ENCODE results near the gene GAL. TPM values are rescaled to one million over a fixed set of nuclear protein-coding genes. Genes with fewer than 3 reads are reported as not detected.

The GAL gene
- total and polyA plus RNA-seq, 2 donors from 2014 or later, result 0.31 TPM; not detected in 1

GRCh38 chr11:68664906-68665305, 19.4 kb upstream of the GAL start:
- no peak overlapping the region for H3K27ac ChIP-seq (ENCODE audit: low read depth in 2 of 2, low read length in 2 of 2)
- intact Hi-C loops (cut with DNase I), result no loop called here
- FAIRE-seq (no peak), DNase-seq (peak in 1 of 5 donors; percentile 45)
- H3K4me3 ChIP-seq (ENCODE audit: low read length in 3 of 3), result no peak overlapping the region
- no peaks in the 10 kb centered on the region for H3K27me3 ChIP-seq (ENCODE audit: control insufficient read depth, insufficient read depth, low read length)
- no peak overlapping the region for H3K9ac ChIP-seq (ENCODE audit: low read length in 3 of 3)
- H3K9me3 ChIP-seq (ENCODE audit: control insufficient read depth in 2 of 3, insufficient read depth in 1 of 3, low read length in 3 of 3), result peaks cover 0 to 3% (median 0%) of the 10 kb centered on the region in 3 donors
- H3K36me3 ChIP-seq (ENCODE audit: control insufficient read depth in 2 of 3, insufficient read depth in 3 of 3, low read length in 3 of 3), result no peaks in the 10 kb centered on the region
- no peak for TF ChIP-seq CTCF (IDR thresholded peaks at IDR 0.05; ENCODE audit: borderline replicate concordance, extremely low read depth, insufficient read depth)
- no peaks in the 10 kb centered on the region for H3K4me1 ChIP-seq (ENCODE audit: control insufficient read depth in 2 of 3, insufficient read depth in 2 of 3, low read depth in 1 of 3, low read length in 3 of 3)

GRCh38 chr11:68665436-68665835, 18.9 kb upstream of the GAL start:
- DNase-seq (peak in 1 of 5 donors; percentile 52), FAIRE-seq (no peak)
- intact Hi-C loops (cut with DNase I), result no loop called here
- H3K27me3 ChIP-seq (ENCODE audit: control insufficient read depth, insufficient read depth, low read length), result no peaks in the 10 kb centered on the region
- no peak overlapping the region for H3K27ac ChIP-seq (ENCODE audit: low read depth in 2 of 2, low read length in 2 of 2)
- TF ChIP-seq CTCF (IDR thresholded peaks at IDR 0.05; ENCODE audit: borderline replicate concordance, extremely low read depth, insufficient read depth), result no peak
- H3K4me1 ChIP-seq (ENCODE audit: control insufficient read depth in 2 of 3, insufficient read depth in 2 of 3, low read depth in 1 of 3, low read length in 3 of 3), result no peaks in the 10 kb centered on the region
- peaks cover 0 to 3% (median 0%) of the 10 kb centered on the region in 3 donors for H3K9me3 ChIP-seq (ENCODE audit: control insufficient read depth in 2 of 3, insufficient read depth in 1 of 3, low read length in 3 of 3)
- no peak overlapping the region for H3K9ac ChIP-seq (ENCODE audit: low read length in 3 of 3)
- no peak overlapping the region for H3K4me3 ChIP-seq (ENCODE audit: low read length in 3 of 3)
- no peaks in the 10 kb centered on the region for H3K36me3 ChIP-seq (ENCODE audit: control insufficient read depth in 2 of 3, insufficient read depth in 3 of 3, low read length in 3 of 3)

- Histone ChIP-seq H3K9ac (ENCODE audit: low read length in 3 of 3) (no peak overlapping the region), H3K4me1 (ENCODE audit: control insufficient read depth in 2 of 3, insufficient read depth in 2 of 3, low read depth in 1 of 3, low read length in 3 of 3) (no peaks in the 10 kb centered on the region), H3K27ac (ENCODE audit: low read depth in 2 of 2, low read length in 2 of 2) (no peak overlapping the region), H3K27me3 (ENCODE audit: control insufficient read depth, insufficient read depth, low read length) (no peaks in the 10 kb centered on the region), H3K4me3 (ENCODE audit: low read length in 3 of 3) (no peak overlapping the region), H3K9me3 (ENCODE audit: control insufficient read depth in 2 of 3, insufficient read depth in 1 of 3, low read length in 3 of 3) (peaks cover 0 to 3% (median 0%) of the 10 kb centered on the region in 3 donors), H3K36me3 (ENCODE audit: control insufficient read depth in 2 of 3, insufficient read depth in 3 of 3, low read length in 3 of 3) (no peaks in the 10 kb centered on the region)
- intact Hi-C loops (cut with DNase I), result no loop called here
- no peak for TF ChIP-seq CTCF (IDR thresholded peaks at IDR 0.05; ENCODE audit: borderline replicate concordance, extremely low read depth, insufficient read depth)
- no peak for FAIRE-seq
- DNase-seq, result no peak
Measured at GRCh38 chr11:68666849-68667248, 17.5 kb upstream of the GAL start.

All from kidney (tissue), 14 donors.